Cardiac septum (tissue), 1 donor: Measurements from ENCODE around the gene PREX1. TPM values are rescaled to one million over a fixed set of nuclear protein-coding genes. Genes with fewer than 3 reads are reported as not detected.

ENCODE experiments used
- DNase-seq: peaks from one replicate; pipeline ENCODE4 v3.0.0-alpha.2; 2020; ENCODE audit warnings: low spot score
- intact Hi-C: fragments of 100-400 bp; cut with DNase I; formaldehyde crosslinking; loops from one replicate; pipeline ENCODE4 v1.14.0; 2022
- total RNA-seq: library from RNA; stranded (reverse); fragmentation: NEBNext Ultra II Directional; extraction: Animal tissue kit (Norgen Biotek cat#: 25700); gene quantifications from one replicate; pipeline ENCODE4 v1.2.1, GENCODE V29; 2021
- donor health status: DM: no; HTN: no; CAD: no.

Gene PREX1
- total RNA-seq, 1 donor from 2014 or later, result 13.9 TPM

DNA sequence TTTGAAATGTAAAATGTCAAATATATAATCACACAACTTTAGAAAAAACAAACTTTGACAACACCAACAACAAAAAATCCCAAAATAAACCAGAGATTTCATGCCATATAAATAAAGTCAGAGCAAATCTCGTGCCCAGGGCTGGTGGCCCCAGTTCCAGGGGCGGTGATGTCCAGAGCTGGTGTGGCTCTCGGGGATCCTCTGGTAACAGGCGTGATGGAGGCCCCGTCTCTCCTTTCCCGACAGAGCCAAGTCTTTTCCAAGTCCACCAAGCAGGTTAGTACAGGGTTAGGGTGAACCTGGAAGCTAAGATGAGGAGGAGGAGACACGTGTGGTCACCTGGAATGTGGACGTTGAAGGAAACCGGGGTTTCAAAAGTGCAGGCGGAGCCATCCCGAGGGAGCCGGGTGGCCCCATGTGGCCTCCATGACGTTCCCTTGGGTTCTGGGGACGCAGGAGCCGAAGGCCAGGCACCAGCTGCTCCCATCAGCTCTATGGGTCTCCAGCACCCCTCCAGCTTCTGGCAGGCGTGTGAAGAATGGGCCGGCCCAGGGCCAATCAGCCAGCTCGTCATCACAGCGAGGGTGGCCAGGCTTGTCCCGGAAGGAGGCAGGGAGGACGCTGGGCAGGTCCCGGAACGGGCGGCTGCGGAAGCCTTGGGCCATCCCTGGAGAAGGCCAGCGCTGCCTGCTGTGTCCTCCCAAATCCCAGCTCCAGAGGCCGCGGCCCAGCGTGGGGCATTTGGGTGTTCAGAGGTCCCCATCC, 202.5 kb downstream of the PREX1 start:
- intact Hi-C loops, result no loop called here
- DNase-seq, result no peak

DNA sequence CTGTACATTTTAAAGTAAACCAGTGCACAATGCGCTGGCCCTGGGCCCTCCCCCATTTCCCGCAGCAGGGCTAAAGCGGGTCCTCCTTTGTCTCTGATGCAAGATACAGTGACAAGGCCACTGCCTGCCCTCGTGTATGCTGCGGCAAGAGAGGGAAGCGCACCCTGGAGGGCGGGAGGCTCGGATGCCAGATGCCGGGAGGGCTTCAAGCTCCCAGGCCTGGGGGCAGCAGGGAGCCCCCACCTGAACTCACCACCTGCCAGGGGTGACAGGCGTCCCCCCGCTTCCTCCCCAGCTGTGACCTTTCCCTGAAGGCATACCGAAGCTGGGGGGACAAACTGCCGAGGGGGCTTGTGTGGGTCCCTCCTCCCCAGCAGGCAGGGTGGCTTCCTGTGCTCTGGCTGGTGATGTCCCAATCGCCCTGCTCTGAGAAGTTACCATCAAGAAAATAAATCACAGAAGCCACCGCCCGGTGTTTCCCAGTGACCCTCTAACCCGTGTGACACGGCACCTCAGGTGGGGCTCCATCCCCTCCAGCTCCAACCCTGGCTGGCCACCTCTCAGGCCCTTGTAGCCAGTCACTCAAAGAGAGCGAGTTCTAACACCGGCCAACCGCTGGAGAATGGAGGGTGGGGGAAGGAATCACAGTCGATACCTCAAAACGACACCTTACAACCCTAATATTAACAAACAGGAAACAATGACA, 203.3 kb downstream of the PREX1 start:
- intact Hi-C loops, result no loop called here
- no peak for DNase-seq

DNA sequence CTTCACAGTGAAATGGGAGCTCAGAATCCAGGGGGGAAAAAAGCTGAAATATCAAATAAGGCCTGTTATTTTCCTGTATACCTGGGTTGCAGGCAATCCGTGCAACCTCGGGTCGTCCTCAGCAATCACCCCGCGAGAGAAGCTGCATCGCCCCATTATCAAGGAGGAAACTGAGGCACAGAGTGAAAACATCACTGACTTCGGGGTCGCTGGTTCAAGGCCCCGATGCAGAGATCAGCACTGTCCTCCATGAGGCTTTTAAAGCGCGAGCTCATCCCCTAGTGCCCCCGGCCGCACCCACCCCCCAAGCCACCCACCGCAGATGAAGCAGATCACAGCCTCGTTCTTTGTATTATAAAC, 203.9 kb downstream of the PREX1 start:
- intact Hi-C loops, result no loop called here
- DNase-seq, result no peak

DNA sequence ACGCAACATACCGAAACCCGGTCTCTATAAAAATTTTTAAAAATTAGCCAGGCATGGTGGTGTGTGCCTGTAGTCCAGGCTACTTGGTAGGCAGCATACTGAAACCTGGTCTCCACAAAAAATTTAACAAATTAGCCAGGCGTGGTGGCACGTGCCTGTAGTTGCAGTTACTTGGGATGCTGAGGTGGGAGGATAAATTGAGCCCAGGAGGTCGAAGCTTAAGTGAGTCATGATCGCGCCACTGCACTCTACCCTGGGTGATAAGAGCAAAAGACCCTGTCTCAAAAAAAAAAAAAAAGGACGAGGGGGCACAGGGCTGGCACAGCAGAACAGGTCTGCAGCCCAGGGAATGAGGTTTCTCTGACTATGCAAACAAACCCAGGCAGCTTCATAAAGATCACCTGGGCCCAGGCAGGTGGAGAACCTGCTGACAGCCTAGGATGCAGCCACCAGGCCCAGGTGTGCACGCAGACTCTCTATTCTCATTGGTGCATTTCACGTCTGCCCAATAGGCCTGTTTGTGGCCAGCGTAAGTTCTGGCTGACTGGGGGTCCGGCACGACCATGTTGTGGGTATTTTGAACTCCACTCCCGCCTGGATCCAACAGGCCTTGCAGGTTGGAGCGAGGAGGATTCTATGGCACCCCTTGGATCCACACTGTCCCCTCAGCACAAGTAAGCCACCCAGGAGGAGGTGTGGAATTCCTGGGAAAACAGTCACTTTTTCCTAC, 204.5 kb downstream of the PREX1 start:
- DNase-seq, result no peak
- intact Hi-C loops, result no loop called here

DNA sequence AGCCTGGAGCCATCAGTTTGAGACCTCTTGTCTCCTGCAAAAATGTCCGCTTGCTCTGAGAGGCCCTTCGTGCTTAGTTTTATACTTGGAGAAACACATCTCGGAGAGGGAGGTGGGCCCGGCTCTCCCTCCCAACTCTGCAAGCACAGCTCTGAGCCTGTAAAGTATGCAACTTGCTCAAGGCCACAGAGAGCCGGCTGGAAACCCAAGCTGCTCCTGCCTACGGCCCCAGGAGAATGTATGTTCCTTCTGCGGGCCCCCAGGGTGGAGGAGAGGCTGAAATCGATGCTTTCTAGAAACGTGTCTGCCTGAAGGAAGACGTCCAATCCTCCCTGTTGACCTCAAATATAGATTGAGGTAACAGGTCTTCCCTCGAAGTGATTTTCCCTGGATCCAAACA, 205.4 kb downstream of the PREX1 start:
- intact Hi-C loops, result no loop called here
- DNase-seq, result no peak

DNA sequence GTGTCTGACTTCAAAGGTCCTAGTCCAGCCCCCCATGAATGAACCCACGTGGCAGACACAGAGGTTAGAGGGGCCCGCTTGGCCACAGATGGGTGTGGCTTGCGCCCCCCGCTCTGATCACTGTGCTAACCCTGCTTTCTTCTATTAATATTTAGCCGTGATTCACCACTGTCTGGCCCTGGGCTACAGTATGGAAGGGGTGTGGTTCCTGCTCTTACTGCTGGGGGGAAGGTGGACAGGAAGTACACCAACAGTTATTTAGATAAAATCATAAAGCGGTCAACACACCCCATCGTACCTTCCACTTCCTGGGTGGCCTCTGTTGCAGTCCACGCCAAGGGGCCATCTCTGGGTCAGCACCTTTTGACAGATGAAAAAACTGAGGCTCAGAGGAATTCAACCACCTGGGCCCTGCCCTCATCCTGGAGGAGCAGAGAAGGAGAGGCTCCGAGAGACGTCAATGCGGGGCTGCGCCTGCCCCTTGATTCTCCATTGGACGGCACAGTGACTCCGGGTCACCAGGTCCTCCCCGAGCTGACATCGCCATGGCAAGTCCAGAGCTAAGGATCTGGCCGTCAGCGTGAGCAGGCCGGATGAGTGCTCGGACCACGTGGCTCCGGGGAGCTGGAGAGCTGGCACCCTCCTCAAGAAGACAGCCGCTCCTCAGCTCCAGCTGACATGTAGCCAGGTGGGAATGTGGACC, 206.3 kb downstream of the PREX1 start:
- intact Hi-C loops, result loop anchor here (2.0 kb wide), 3 partner anchors 897 to 959 kb away; no protein-coding TSS in a partner anchor
- no peak for DNase-seq

DNA sequence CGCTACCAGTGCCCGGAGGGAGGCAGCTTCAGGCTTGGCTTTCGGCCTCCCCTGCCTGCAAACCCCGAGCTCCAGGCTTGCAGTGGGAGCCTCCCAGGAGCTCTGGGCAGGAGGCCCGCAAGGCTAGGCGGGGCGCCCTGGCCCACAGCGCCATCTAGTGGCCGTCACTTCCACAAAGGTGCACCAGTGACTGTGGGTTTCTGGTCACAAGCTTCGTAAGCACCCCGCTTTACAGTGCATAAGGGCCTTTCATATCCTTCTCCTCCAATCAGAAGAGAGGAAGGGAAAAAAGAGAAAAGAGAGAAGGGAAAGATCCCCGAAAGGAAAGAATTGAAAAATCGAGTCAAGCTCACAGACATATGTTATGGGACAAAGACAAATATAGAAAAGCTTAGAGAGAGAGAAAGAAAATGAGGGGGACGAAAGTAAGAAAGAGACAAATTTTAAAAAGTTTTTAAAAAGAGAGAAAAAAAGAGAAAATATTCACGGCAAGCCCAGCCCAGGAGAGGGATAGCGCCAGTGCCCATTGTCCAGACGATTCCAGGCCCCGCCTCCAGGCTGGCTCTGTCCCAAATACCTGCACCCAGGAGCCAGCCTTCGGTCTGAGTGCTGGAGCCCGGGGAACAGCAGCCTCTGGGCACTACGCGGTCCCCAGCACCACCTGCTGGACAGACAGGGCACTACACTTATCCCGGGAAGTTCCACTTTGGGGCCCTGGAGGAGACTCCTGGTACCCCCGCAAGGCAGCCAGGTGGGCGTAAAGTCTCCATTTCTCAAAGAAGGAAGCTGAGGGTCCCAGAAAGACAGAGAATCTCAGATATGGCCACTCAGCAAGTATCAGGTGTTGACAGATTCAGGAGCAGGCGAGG, 207.1 kb downstream of the PREX1 start:
- intact Hi-C loops, result loop anchor here (1.0 to 2.0 kb wide), 4 partner anchors 834 to 958 kb away; no protein-coding TSS in a partner anchor
- peak; percentile 91 for DNase-seq

DNA sequence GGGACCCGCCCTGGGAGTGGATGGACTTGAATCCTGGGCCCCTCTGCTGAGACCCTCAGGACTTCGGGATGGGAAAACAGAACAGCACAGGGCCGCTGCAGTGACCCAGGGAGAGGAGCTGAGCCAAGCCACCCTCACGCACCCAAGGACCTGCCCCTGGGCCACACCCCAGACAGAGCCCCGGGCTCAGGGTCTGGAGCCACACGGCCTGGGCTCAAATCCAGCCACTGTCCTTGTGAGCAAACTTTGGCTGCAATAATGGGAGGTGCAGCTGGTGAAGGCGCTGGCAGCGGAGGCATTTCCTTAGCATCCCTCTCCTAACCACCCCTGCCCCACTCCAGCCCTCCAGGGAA, 207.7 kb downstream of the PREX1 start:
- intact Hi-C loops, result loop anchor here (1.0 to 2.0 kb wide), 4 partner anchors 834 to 957 kb away; no protein-coding TSS in a partner anchor
- no peak for DNase-seq

DNA sequence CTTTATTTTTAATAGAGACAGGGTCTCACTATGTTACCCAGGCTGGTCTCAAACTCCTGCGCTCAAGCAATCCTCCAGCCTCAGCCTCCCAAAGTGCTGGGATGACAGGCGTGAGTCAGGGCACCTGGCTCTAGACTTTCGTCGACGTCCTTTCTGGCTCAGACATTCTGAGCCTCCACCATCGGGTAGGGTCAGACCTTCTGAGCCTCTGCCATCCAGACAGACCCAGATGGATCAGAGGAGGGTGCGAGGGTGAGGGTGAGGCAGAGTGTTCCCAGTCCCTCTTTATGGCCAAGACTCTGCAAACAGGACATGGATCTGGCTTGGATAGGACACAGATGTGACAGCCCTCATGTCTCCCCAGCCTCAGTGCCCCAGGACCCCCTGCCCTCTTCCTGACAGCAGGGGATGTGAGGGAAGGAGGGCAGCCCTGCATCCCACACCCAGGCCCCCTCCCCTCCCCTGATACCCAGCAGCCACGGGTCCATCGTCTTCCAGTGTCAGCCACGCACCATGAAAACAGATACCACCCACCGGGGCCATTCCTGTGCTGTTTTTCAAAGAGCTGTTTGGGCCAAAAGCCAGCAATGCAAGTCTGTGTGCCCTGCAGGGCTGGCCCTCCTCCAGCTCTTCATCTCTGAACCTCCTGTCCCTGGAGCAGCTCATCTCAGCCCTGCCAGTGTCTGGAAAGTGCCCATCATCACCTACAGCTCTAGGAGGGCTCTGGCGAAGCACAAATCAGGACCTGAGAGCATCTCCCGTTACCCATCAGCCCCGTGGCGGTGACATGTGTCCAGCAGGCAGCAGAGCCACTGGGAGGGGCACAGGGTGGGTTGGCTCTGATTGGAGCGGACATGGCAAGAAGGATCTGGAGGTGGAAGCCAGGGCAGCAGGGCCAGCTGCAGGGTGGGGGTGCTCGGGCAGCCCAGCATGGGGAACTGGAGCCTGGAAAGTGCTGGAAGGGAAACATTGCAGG, 208.4 kb downstream of the PREX1 start:
- DNase-seq, result no peak
- intact Hi-C loops, result loop anchor here (1.0 to 2.0 kb wide), 4 partner anchors 833 to 957 kb away; no protein-coding TSS in a partner anchor

DNA sequence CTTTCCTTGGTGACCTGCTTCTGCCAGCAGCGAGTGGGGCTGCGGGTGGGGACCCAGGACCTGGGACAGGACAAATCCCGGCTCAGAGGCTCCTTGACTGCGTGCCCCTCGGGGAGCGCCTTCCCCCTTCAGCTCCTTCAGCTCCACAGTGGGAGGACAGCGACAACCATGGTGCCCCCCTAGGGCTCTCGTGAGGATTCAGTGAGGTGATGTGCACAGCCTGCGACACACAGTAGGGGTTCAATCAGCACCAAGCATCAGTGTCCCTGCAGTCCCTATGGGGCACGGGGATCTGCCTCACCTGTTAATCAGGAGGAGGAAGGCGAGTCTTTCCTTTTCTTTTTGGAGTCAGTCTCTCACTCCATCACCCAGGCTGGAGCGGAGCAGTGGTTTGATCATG, 209.2 kb downstream of the PREX1 start:
- DNase-seq, result no peak
- intact Hi-C loops, result no loop called here

DNA sequence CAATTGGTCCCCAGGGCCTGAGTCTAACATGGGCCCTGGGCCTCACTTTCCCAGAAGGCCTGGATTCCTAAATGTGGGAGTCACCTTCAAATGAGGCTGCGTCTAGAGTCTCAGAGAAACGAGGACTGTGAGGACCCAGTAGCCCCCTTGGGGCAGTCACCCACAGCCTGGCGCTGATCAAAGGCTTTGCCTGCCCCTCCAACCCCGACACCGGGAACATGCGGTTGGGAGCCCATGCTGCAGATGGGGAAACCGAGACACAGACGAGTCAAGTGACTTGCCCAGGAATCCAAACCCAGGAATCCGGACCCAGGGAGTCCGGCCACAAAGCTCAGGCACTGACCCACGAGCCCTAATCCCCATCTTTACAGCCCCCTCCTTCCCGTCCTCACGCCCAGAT, 209.7 kb downstream of the PREX1 start:
- intact Hi-C loops, result no loop called here
- no peak for DNase-seq

DNA sequence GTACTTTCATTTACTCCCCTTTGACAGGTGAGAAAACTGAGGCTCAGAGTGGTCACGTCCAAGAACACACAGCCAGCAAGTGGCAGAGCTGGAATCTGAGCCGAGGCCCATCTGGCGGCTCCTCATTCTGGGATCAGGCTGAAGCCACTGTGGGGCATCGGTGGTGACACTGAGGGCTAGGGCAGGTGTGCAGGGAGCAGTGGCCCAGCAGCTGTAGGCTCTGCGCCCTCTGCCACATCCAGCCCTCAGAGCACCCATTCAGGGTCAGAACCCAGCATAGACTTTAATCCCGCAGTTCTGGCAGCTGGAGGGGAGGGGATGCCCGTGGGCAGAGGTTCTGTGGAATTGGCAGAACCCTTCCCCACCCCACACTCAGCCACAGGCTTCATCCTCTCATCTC, 210.3 kb downstream of the PREX1 start:
- intact Hi-C loops, result no loop called here

DNA sequence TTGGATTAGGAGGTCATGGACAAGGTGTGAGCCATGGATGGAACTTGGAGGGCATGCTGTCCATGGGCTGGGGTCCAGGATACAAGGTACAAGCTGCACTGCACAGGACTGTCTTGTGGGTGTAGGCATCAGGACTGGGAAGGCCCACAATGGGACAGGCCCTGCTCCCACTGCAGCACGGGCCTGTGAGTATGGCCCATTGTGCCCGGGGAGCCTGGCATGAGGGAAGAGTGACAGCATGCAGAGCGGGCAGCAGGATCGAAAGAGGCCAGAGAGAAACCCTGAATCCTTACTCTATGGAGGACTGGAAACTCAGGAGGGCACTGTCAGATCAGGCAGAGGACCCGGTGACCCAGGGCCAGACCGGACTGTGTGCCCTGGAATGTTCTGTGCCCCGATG, 211.3 kb downstream of the PREX1 start:
- intact Hi-C loops, result no loop called here
- peak; percentile 70 for DNase-seq

More for the DNA sequence above, 210.3 kb downstream of the PREX1 start:
- no peak for DNase-seq

DNA sequence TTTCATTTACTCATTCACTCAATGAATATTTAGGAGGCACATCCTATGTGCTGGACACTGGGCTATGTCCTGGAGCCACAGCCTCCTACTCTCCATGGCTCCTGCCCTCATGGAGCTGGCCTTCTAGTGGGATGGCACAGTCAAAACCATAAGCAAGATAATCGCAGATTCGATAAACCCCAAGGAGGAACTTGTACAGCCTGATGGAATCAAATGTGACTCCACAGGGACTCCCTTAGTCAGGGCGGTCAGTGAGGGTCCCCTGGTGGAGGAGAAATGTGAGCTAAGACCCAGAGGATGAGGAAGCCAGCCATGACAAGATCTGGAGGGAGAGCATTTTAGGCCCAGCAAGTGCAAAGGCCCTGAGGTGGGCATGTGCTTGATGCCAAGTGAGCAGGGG, 211.9 kb downstream of the PREX1 start:
- intact Hi-C loops, result no loop called here
- peak; percentile 35 for DNase-seq

DNA sequence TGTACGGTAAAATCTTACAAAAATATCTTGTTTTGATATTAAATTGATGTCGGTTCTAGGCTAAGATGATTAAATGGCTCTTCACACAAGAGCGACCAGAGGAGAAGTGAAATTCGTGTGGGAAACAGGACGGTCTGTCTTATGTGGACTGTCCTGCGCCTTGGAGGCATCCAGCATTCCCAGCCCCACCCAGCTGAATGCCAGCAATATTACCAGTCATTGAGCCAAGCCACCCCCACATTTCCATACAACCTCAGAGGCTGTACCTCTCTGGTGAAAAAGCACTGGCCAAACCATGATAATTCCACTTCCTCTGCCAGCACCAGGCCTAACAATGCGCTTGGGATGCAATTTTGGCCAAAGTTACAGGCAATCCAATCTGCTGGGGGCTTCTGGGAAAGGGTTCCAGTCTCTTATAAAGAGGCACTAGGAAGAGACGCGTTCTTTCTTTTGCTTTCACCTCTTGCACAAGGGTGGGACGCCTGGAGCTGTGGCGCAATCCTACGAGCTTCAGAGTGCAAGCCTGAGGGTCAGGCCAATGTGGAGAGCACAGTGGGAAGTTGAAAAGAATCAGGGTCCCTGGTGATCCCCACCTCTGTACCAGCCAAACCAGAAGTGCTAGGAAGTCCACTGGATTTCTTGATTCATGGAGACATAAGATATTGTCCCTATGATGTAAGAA, 213.1 kb downstream of the PREX1 start:
- peak; percentile 38 for DNase-seq

DNA sequence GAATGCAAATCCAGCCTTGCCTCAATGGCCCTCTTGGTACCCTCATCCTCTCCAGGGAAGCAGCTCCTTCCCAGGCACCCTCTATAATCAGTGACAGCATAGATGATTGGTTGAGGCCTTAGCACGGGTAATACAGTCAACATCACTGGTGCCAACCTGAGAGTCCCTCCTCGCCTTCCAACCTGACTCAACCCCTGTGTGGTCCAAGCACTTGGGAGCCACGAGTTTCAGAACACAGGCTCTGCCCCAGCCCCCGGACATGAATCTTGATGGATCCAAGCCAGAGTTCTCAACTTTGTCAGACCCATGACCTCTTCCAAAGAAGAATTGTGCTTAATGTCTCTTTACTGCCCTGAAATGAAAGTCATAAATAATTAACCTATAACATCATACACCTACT, 213.9 kb downstream of the PREX1 start:
- intact Hi-C loops, result no loop called here
- no peak for DNase-seq

More for the DNA sequence above, 213.1 kb downstream of the PREX1 start:
- intact Hi-C loops, result no loop called here

DNA sequence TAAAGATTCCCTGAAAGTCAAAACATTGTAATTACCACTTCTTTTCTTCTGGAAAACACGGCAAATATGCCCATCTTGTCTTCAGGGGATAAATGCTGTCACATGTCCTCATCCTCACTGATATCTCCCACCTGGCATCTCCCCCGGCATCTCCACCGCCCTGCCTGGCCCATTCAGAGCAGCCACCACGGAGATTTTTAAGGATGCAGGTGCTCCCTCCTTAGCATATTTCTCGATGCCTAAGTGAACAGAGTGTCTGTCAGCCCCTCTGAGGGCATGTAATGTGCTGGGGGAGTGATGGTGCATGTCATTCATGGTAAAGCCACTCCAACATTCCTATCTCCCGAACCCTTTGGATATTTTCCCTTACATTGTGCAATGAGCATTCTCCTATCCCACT, 215.5 kb downstream of the PREX1 start:
- peak; percentile 31 for DNase-seq
- intact Hi-C loops, result no loop called here
